Measurements from ENCODE around the gene PPP2R3B. TPM values are rescaled to one million over a fixed set of nuclear protein-coding genes. Genes with fewer than 3 reads are reported as not detected.

The PPP2R3B gene
- total RNA-seq, 1 donor from 2014 or later = 30.3 TPM

GRCh38 chrX:323721-324628 lies 62.7 kb downstream of the PPP2R3B start:
- Histone ChIP-seq H3K4me3 (peak overlapping the region; percentile 28), H2AFZ (replicated peaks) (no peak overlapping the region), H3K27ac (no peak overlapping the region), H3K79me2 (ENCODE audit: low read depth) (peaks cover 20% of the 10 kb centered on the region), H3K9me3 (ENCODE audit: low read depth) (no peaks in the 10 kb centered on the region), H3K27me3 (no peaks in the 10 kb centered on the region), H3K9ac (no peak overlapping the region), H3K4me2 (peak overlapping the region; percentile 70), H3K36me3 (no peaks in the 10 kb centered on the region), H3K4me1 (peaks cover 7% of the 10 kb centered on the region), H4K20me1 (ENCODE audit: low read depth) (peaks cover 17% of the 10 kb centered on the region), H3F3A (ENCODE audit: low read depth) (peaks cover 24% of the 10 kb centered on the region)
- Mint-ChIP-seq H3K4me3 (peak overlapping the region; percentile 73), H3K9me3 (peaks cover 2% of the 10 kb centered on the region), H3K36me3 (peaks cover 1% of the 10 kb centered on the region), H3K27ac (peak overlapping the region; percentile 3), H3K27me3 (ENCODE audit: insufficient read depth, low read depth) (peaks cover 23% of the 10 kb centered on the region), H3K4me1 (peaks cover 17% of the 10 kb centered on the region)
- peak; percentile 83 for DNase-seq (ENCODE audit: low spot score)
- TF ChIP-seq EZH2phosphoT487 (IDR thresholded peaks at IDR 0.05) (no peak), CTCF (IDR thresholded peaks at IDR 0.05) (peak; percentile 36)

GRCh38 chrX:320126-320783 lies 66.5 kb downstream of the PPP2R3B start:
- Mint-ChIP-seq H3K4me3 (peak overlapping the region; percentile 91), H3K4me1 (peaks cover 15% of the 10 kb centered on the region), H3K27ac (peak overlapping the region; percentile 88), H3K9me3 (no peaks in the 10 kb centered on the region), H3K36me3 (peaks cover 1% of the 10 kb centered on the region), H3K27me3 (ENCODE audit: insufficient read depth, low read depth) (peaks cover 21% of the 10 kb centered on the region)
- no peak overlapping the region for H3K27ac ChIP-seq
- H3K36me3 ChIP-seq = no peaks in the 10 kb centered on the region
- peak; percentile 43 for DNase-seq (ENCODE audit: low spot score)
- peak overlapping the region; percentile 85 for H3K9ac ChIP-seq
- H4K20me1 ChIP-seq (ENCODE audit: low read depth) = peaks cover 21% of the 10 kb centered on the region
- H3K4me2 ChIP-seq = peak overlapping the region; percentile 98
- TF ChIP-seq CTCF (IDR thresholded peaks at IDR 0.05) = no peak
- no peak for TF ChIP-seq EZH2phosphoT487 (IDR thresholded peaks at IDR 0.05)
- no peak for TF ChIP-seq EZH2 (IDR thresholded peaks at IDR 0.05)
- H3K27me3 ChIP-seq = no peaks in the 10 kb centered on the region
- H2AFZ ChIP-seq (replicated peaks) = no peak overlapping the region
- peaks cover 32% of the 10 kb centered on the region for H3K79me2 ChIP-seq (ENCODE audit: low read depth)
- H3K4me3 ChIP-seq = peak overlapping the region; percentile 85
- peaks cover 7% of the 10 kb centered on the region for H3K4me1 ChIP-seq
- H3F3A ChIP-seq (ENCODE audit: low read depth) = peaks cover 35% of the 10 kb centered on the region
- H3K9me3 ChIP-seq (ENCODE audit: low read depth) = no peaks in the 10 kb centered on the region

- TF ChIP-seq CTCF (IDR thresholded peaks at IDR 0.05) = no peak
- peak overlapping the region; percentile 91 for H3K4me3 Mint-ChIP-seq
- peak overlapping the region; percentile 98 for H3K4me2 ChIP-seq
- no peaks in the 10 kb centered on the region for H3K27me3 ChIP-seq
- H3K4me3 ChIP-seq = peak overlapping the region; percentile 85
- peaks cover 32% of the 10 kb centered on the region for H3K79me2 ChIP-seq (ENCODE audit: low read depth)
- no peak overlapping the region for H2AFZ ChIP-seq (replicated peaks)
- H3K9me3 ChIP-seq (ENCODE audit: low read depth) = no peaks in the 10 kb centered on the region
- peaks cover 18% of the 10 kb centered on the region for H3K27me3 Mint-ChIP-seq (ENCODE audit: insufficient read depth, low read depth)
- H3K9ac ChIP-seq = peak overlapping the region; percentile 85
- no peak overlapping the region for H3K27ac Mint-ChIP-seq
- no peaks in the 10 kb centered on the region for H3K36me3 ChIP-seq
- H3K27ac ChIP-seq = peak overlapping the region; percentile 42
- peaks cover 33% of the 10 kb centered on the region for H3F3A ChIP-seq (ENCODE audit: low read depth)
- no peaks in the 10 kb centered on the region for H3K9me3 Mint-ChIP-seq
- peaks cover 21% of the 10 kb centered on the region for H4K20me1 ChIP-seq (ENCODE audit: low read depth)
- peak; percentile 35 for DNase-seq (ENCODE audit: low spot score)
- peaks cover 7% of the 10 kb centered on the region for H3K4me1 ChIP-seq
- H3K36me3 Mint-ChIP-seq = peaks cover 1% of the 10 kb centered on the region
- H3K4me1 Mint-ChIP-seq = peaks cover 14% of the 10 kb centered on the region
These were observed 67.1 kb downstream of the PPP2R3B start for GRCh38 chrX:319579-320125.
